Measurements from ENCODE around the gene NANS.
"Not testable (repeated sequence)": the region's sequence is repeated elsewhere in the genome, so short reads cannot be mapped to it uniquely, and the experiment has no call there.

The NANS gene

DNA sequence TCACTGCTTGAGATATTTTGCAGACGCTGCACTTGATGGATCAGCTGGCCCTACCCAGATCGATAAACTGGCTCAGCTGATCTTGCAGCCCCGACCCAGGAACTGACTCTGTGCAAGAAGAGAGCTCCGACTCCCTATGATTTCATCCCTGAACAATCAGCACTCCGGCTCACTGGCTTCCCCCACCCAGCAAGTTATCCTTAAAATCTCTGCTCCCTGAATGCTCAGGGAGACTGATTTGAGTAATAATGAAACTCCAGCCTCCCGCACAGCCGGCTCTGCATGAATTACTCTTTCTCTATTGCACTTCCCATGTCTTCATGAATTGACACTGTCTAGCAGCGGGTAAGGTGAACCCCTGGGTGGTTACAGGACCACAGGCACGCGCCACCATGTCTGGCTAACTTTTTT, 16.9 kb upstream of the NANS start:
- no peak for DNase-seq (ENCODE audit: low read depth)

DNA sequence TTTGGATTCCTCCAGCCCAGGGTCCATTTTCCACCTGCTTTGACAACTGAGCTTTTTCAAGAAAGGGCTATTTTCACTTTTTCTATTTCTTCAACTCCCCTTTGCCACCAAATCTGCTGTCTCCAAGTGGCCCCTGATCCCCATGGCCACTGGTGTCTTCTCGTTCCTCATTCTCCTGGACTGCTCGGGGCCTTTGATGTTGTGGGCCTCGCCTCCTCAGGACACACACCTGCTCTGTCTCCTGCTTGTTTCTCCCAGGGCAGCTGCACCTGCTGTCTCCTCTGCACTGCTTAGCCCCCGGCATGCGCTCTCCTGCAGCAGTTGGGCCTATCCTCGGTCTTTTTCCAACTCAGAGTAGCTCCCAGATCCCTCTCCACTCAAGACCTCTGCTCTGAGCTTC, 16.3 kb upstream of the NANS start:
- no peak for DNase-seq (ENCODE audit: low read depth)

DNA sequence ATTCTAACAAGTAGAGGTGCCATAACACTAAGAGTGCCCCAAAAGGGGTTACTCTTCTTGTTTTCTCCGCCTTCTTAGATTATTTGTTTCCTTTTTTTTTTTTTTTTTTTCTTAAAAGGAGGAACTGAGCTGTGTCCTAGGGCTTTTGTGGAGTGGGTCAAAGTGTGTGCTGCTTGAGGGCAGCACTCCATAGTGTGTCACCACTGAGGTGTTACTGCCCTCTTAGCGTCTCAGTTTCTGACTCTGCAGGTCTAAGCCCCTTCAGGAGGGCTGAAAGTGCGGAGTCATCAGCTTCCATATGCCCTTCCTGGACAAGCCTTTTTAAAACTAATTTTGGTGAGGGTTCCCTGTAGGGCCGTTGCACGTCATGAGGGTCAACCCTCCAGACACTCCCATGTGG, 12.6 kb upstream of the NANS start:
- DNase-seq (ENCODE audit: low read depth), result no peak

DNA sequence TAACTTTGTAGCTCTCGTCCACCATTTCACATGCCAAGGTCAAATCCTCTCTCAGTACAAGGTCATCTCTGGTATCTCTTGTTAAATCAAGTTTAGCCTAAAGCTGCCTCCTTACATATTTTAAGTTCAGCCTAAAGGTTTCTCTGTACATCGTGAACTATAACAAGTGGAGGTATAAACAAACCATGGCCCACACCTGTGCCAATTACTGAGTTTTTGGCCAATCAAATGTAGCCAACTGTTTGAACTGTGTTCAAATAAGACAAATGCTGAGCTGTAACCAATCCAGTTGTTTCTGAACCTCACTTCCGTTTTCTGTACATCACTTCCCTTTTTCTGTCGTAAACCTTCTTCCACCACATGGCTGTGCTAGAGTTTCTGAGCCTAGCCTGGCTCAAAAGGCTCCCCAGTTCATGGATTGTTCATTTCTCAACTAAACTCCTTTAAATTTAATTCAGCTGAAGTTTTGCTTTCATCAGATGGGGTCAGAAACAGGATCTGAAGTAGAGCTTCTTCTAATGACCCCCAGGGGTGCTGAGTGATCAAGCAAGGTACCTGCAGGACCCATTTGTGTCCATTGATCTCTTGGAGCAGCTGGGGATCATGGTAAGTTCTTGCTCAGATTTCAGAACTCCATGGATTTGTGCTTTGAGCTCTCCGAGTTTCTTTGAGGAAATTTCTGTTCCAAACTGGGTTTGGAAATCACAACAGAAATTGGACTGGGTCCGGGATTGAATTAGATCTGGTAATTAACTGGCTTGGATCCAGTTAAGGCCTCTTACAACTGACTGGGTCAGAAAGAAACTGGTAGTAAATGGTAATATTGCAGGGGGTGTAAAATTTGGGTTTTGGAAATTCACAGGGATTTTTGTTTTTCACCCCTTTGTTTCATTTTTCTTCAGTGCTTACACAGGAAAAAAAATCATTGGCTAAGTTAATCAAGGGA, 11.0 kb upstream of the NANS start:
- DNase-seq (ENCODE audit: low read depth), result no peak

DNA sequence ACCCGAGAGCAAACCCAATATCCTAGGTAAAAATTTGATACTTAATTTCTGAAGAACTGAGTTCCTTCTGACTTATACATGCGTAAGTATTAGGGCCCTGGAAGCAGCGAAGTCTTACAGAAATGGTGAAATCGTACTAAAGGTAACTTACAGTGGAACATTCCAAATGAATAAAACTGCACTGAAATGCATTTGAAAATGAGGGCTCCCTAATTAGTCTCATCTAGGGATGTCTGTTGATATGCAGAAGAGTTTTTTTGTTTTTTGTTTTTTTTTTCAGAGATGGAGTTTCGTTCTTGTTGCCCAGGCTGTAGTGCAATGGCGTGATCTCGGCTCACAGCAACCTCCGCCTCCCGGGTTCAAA, 10.4 kb upstream of the NANS start:
- DNase-seq (ENCODE audit: low read depth), result no peak

DNA sequence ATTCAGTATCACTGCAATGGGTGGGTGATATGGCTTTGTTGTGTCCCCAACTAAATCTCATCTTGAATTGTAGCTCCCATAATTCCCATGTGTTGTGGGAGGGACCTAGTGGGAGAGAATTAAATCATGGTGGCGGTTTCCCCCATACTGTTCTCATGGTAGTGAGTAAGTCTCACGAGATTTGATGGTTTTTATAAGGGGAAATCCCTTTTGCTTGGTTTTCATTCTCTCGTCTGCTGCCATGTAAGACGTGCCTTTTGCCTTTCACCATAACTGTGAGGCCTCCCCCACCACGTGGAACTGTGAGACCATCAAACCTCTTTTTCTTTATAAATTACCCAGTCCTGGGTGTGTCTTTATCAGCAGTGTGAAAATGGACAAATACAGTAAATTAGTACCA, 9.5 kb upstream of the NANS start:
- DNase-seq (ENCODE audit: low read depth), result no peak

DNA sequence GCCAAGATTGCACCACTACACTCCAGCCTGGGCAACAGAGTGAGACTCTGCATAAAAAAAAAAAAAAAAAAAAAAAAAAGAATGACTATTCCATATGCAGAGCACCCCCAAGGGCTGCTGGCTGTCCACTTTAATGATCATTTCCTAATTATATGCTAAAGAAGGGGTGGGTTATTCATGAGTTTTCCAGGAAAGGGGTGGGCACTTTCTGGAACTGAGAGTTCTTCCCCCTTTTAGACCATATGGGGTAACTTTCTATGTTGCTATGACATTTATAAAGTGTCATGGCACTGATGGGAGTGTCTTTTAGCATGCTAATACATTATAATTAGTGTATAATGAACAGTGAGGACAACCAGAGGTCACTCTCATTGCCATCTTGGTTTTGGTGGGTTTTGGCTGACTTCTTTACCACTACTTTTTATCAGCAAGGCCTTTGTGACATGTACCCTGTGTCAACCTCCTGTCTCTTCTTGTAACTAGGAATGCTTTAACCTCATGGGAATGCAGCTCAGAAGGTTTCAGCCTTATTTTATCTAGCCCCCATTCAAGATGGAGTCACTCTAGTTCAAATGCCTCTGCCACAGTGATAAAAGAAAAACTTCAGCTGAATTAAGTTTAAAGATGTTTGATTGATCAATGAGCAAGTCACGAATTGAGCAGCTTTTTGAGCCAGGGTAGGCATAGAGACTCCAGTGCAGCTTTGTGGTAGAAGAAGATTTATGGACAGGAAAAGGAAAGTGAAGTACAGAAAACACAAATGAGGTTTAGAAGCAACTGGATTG, 7.1 kb upstream of the NANS start:
- DNase-seq (ENCODE audit: low read depth), result no peak

DNA sequence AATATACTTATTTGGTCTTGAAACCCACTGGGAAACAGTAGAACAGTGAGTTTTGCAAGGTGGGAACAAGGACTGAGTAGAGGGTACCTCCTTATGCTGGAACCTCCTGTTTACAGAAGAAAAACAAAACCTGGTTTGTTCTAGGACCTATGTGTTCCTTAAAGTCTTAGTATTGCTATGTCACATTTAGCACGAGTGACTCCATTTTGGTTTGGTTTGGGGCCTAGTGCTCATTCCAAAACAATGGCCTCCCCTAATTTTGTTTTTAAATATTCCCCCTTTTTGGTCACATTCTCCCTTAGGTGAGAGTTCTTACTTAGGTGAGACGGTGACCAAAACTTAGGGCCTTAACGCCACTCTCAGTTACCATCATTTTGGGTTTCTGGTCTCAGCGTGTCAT, 6.2 kb upstream of the NANS start:
- DNase-seq (ENCODE audit: low read depth), result no peak

DNA sequence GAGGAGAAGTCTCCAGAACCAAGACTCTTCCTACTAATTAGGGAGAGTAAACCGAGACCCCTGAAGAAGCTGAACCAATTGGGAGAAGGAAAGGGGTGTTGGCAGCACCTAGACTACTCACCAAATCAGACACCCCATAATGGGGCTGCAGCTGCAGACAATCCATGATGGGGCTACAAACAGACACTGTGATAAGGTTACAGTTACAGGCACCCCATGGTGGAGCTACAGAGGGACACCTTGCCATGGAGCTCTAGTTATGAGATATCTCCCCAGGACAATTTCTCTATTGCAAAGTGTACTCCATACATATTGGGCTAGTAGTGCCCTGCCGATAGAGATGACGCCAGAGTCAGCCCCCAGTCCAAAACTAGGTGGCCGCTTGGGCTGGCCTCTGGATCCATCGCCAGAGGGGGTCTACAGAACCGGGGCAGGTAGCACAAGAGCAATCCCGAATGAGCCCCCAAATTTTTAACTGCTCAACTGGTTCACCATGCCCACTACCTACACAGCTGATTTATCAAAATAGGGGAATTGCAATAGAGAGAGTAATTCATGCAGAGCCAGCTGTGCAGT, 2.1 kb upstream of the NANS start:
- no peak for DNase-seq (ENCODE audit: low read depth)

DNA sequence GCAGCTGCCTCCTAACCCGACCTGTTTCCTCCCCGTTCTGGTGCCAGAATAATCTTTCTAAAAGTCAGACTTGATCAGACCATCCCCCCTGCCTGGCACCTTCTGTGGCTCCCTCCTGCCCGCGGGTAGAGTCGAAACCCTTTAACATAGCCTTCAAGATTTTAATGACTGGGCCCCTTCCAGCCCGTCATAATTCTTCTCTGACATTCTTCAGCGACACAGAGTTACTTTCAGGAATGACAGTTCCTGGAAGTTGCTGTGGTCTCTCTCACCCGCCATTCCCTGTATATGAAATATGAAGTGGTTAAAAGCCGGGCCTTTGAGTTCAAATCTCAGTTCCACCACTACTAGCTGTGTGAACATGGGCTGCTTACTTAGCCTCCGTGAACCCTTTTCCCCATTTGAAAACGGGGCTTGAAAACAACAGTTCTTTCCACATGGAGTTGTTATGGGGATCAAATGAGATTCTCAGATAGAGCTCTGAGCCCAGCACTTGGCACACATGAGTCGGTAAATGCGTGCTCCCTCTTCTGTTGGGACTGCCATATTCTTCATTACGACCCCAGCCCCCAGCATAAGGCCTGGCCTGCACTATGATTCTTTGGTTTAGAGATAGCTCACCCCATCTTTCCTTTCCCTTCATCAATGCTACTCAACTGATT, 737 bp downstream of the NANS start:
- DNase-seq (ENCODE audit: low read depth), result no peak

DNA sequence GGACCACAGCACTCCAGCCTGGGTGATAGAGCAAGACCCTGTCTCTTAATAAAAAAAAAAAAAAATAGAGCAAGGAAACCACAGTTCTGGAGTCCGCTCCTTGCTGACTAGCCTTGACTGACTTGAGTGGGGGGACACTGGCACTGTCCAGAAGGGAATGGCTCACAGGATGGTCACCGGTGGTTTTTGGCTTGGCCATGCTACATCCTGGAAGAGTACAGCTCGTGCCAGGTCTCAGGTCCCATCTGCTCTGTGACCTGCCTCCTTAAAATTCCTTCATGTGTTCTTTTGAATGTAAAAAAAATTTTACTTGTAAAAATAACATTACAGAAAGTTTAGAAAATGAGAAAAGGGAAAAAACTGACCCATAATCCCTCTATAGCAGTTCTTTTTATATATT, 5.6 kb downstream of the NANS start:
- DNase-seq (ENCODE audit: low read depth), result no peak

DNA sequence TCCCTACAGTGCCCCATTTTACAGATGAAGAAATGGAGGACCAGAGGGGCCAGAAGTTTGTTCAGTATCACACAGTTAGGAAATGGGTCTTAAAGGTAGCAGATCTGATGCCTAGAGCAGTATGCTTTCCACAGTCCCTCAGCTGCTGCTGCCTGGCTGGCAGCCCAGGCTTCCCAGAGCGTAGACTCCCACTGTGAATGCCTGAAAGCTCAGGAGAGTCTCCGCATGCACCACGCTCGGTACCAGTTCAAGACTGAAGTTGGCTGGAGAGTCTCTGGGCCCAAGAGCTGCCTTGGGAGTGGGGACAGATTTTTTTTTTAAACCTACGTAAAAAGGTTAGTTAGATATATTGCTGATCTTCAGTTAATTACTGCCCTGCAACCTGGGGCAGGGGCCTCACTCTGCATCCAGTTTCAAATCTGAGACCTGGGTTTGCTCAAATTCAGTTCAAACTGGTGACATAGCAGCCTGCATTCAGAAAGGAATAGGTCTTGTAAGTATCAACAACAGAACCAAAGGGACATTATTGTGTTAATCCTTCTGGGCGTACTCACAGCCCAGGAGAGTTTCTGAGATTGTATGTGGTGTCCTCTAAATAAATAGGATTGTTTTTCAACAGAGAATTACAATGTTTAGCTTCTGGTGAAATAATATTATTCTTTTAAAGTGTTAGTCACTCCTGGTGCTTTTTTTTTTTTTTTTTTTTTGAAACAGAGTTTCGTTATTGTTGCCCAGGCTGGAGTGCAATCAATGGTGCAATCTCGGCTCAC, 8.3 kb downstream of the NANS start:
- DNase-seq (ENCODE audit: low read depth), result no peak

DNA sequence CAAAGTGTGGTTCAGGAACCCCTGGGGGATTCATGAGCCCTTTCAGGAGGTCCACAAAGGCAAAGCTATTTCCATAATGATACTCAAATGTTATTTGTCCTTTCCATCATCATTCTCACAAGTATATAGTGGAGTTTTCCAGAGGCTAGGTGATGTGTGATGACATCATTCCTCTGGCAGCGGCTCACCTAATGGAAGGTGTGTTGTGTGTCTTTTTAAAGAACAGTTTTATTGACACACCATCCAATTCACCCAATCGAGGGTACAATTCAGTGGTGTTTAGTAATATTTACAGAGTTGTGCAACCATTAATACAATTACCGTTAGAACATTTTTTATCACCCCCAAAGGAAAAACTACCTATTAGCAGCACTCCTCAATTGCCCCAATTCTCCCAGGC, 9.7 kb downstream of the NANS start:
- no peak for DNase-seq (ENCODE audit: low read depth)

DNA sequence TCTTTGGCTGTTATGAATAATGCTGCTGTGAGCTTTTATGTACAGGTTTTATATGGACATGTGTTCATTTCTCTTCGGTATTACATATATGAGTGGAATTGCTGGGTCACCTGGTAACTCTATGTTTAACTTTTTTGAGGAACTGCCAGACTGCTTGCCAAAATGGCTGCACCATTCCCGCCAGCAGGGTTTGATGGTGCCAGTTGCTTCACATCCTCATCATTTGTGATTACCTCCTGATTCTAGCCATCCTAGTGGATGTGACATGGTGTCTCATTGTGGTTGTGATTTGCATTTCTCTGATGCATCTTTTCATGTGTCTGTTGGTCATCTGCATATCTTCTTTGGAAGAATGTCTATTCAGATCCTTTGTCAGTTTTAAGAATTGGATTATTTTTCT, 10.7 kb downstream of the NANS start:
- no peak for DNase-seq (ENCODE audit: low read depth)

DNA sequence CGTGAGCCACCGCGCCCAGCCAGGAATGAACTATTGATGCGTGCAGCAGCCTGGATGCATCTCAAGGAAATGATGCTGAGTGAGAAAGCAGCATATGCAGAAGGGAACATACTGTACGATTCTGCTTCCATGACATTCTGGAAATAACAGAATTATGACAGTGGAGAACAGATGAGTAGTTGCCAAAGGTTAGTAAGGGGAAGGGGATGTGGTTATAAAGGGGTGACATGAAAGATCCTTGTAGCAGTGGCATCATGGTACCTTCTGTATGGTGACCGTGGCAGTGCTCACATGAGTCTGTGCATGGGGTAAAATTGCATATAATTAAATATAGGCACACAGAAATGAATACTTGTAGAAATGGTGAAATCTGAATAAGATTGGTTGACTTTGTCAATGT, 13.0 kb downstream of the NANS start:
- DNase-seq (ENCODE audit: low read depth), result no peak

DNA sequence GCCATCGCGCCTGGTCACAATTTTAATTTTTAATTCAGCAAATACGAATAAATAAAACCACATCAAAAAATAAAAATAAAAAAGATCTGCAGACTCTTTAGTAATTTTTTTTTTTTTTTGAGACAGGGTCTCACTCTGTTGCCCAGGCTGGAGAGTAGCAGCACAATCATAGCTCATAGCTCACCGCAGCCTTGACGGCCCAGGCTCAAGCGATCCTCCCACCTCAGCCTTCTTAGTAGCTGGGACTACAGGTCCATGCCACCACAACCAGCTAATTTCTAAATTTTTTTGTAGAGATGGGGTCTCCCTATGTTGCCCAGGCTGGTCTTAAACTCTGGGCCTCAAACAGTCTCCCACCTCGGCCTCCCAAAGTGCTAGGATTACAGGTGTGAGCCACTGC, 14.2 kb downstream of the NANS start:
- DNase-seq (ENCODE audit: low read depth), result no peak

DNA sequence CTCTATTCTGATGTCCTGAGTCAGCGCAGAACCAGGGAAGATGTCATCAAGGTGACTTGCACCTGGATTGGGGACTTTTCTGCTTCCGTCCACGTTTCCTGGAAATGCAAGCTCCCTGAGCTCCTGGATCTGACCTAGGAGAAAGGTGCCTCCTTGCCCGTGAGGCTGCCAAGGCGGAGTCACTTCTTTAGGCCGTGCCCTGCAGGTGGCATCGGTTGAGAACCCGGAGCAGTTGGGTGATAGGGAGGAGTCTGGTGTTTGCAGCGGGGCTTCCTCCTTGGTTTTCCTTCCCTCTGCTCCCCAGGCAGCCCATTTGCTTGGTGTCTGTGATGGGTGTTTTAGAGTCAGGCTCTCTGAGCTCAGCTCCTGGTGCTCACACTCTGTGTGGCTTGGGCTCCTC, 15.2 kb downstream of the NANS start:
- no peak for DNase-seq (ENCODE audit: low read depth)

DNA sequence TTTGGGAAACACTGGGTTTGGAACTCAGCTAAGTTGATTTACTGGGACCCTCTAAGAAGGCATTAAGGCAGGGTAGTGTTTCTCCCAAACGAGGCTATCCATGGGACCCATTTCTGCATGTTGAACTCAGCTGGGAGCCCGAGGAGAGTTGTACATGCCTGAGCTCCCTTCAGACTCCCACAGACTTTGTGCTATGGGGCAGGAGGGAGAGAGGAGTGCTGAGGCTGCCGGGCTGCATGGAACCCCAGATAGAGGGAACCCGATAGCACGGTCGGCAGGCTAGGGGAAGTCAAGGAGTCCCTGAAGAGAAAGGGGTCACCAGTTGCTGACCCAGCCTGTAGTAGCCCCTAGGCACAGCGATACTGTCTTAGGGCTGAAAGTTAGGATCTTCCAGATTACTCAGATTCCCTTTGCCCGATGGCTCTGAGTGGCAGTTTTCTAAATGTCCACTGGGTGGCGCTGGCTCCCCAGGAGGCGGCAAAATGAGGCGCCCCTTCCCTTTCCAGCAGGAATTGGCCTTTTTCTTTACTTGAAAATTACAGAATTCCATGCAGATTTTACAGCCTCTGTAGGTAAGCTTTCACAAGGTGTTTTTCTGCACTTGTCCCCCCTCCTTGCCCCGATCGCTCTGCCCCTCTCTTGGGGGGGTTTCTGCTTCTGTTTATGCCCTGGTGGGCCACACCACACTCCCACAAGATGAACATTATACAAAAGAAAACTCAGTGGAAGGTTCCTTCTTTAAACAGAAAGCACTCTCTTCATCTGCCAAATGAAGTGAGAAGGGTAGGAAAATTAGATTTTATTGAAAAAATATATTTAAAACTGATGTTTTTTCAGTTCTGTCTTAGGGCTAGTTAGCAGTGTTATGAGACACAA, 17.8 kb downstream of the NANS start:
- peak; percentile 42 for DNase-seq (ENCODE audit: low read depth)

DNA sequence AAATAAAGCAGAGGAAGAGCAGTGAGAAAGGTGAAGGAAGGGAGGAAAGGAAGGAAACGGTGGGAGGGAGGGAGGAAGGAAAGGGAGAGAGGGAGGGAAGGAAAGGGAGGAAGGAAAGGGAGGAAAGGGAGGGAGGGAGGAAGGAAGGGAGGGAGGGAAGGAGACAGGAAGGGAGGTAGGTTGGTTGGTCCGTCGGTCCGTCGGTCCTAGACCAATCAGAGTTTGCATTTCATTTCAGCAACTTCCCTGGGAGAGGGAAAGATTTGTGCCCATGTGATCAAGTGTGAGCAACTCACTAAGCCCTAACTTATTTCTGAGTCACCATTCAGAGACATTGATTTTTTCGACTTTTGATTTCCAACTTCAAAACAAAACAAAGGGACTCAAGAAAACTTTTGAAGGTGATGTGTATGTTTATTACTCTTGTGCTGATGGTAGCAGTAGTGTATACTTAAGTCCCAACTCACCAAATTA, 18.8 kb downstream of the NANS start:
- no peak for DNase-seq (ENCODE audit: low read depth)

DNA sequence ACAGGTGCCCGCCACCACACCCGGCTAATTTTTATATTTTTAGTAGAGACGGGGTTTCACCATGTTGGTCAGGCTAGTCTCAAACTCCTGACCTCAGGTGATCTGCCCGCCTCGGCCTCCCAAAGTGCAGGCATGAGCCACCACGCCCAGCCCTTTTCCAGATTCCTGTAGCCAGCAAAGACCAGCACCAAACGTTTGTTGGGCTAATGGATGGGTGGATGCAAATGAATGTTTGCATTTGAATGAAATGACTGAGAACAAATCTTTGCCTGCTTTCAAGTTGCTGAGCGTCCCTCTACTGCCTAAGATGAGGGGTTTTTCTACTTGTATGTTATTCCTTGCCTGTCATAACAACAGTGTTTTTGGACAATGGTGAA, 20.0 kb downstream of the NANS start:
- not testable (repeated sequence) for DNase-seq (ENCODE audit: low read depth)

DNA sequence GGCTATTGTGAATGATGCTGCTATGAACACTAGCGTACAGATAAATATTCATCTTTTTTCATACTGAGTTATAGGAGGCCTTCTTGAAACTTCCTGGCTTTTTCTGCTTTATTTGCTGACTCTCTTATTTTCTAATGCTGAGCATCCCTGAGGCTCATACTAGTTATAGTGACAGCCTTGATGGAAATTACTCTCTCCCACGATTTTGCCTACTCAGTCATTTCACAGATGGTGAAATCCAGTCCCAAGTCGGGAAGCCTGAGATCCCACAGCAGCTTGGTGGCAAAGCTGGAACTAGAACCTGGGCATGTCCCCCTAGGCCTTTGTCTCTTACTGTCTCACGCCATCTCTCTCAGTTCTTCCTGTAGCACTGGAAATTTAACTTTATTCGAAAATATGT, 22.4 kb downstream of the NANS start:
- no peak for DNase-seq (ENCODE audit: low read depth)
